ENCODE measurements around the gene OSM. TPM values are rescaled to one million over a fixed set of nuclear protein-coding genes. Genes with fewer than 3 reads are reported as not detected.

Gene OSM
- total RNA-seq, 4 donors from 2014 or later: 0.57 to 8.3 TPM; not detected in 2

GRCh38 chr22:30220338-30221012 lies 46.2 kb downstream of the OSM start:
- TF ChIP-seq POLR2AphosphoS5 (IDR thresholded peaks at IDR 0.05): no peak
- no peak for TF ChIP-seq POLR2A (IDR thresholded peaks at IDR 0.05; ENCODE audit: low read depth)
- H3K27ac ChIP-seq (replicated peaks in 1 of 4): no peak overlapping the region
- H3K4me3 ChIP-seq: no peak overlapping the region
- no peaks in the 10 kb centered on the region for H3K36me3 ChIP-seq
- WGBS: 87% methylated on average over 7 of the region's 7 CpGs
- intact Hi-C loops (cut with DNase I): no loop called here
- no peaks in the 10 kb centered on the region for H3K9me3 ChIP-seq
- DNase-seq (ENCODE audit: extremely low spot score): no peak
- peaks cover 0 to 52% (median 0%) of the 10 kb centered on the region in 4 donors for H3K27me3 ChIP-seq
- no peaks in the 10 kb centered on the region for H3K4me1 ChIP-seq

- H3K36me3 ChIP-seq: no peaks in the 10 kb centered on the region
- H3K9me3 ChIP-seq: no peaks in the 10 kb centered on the region
- H3K4me3 ChIP-seq: no peak overlapping the region
- intact Hi-C loops (cut with DNase I): no loop called here
- TF ChIP-seq POLR2A (IDR thresholded peaks at IDR 0.05; ENCODE audit: low read depth) (no peak), EP300 (IDR thresholded peaks at IDR 0.05) (no peak), POLR2AphosphoS5 (IDR thresholded peaks at IDR 0.05) (no peak), CTCF (IDR thresholded peaks at IDR 0.05) (no peak)
- DNase-seq (ENCODE audit: extremely low spot score): no peak
- peaks cover 0 to 59% (median 0%) of the 10 kb centered on the region in 4 donors for H3K27me3 ChIP-seq
- H3K4me1 ChIP-seq: no peaks in the 10 kb centered on the region
- H3K27ac ChIP-seq (replicated peaks in 1 of 4): no peak overlapping the region
These were observed 46.9 kb downstream of the OSM start for GRCh38 chr22:30219668-30220278.

GRCh38 chr22:30219049-30219654 lies 47.5 kb downstream of the OSM start:
- H3K9me3 ChIP-seq: no peaks in the 10 kb centered on the region
- intact Hi-C loops (cut with DNase I): no loop called here
- no peak overlapping the region for H3K4me3 ChIP-seq
- TF ChIP-seq POLR2AphosphoS5 (IDR thresholded peaks at IDR 0.05) (no peak), CTCF (IDR thresholded peaks at IDR 0.05) (no peak), POLR2A (IDR thresholded peaks at IDR 0.05; ENCODE audit: low read depth) (no peak), EP300 (IDR thresholded peaks at IDR 0.05) (no peak)
- H3K27ac ChIP-seq (replicated peaks in 1 of 4): no peak overlapping the region
- H3K4me1 ChIP-seq: no peaks in the 10 kb centered on the region
- WGBS: 89% methylated on average over 8 of the region's 8 CpGs
- H3K27me3 ChIP-seq: peaks cover 0 to 65% (median 0%) of the 10 kb centered on the region in 4 donors
- no peak for DNase-seq (ENCODE audit: extremely low spot score)
- no peaks in the 10 kb centered on the region for H3K36me3 ChIP-seq

GRCh38 chr22:30217698-30218560 lies 48.7 kb downstream of the OSM start:
- Histone ChIP-seq H3K4me1 (peaks cover 1 to 6% (median 5%) of the 10 kb centered on the region in 4 donors), H3K27me3 (peaks cover 0 to 60% (median 0%) of the 10 kb centered on the region in 4 donors), H3K4me3 (no peak overlapping the region), H3K36me3 (no peaks in the 10 kb centered on the region), H3K27ac (replicated peaks in 1 of 4) (no peak overlapping the region), H3K9me3 (no peaks in the 10 kb centered on the region)
- no peak for DNase-seq (ENCODE audit: extremely low spot score)
- intact Hi-C loops (cut with DNase I): no loop called here
- WGBS: 69% methylated on average over 20 of the region's 23 CpGs
- no peak for TF ChIP-seq POLR2AphosphoS5 (IDR thresholded peaks at IDR 0.05)
- TF ChIP-seq CTCF (IDR thresholded peaks at IDR 0.05): no peak
- TF ChIP-seq POLR2A (IDR thresholded peaks at IDR 0.05; ENCODE audit: low read depth): no peak
- TF ChIP-seq EP300 (IDR thresholded peaks at IDR 0.05): no peak
